Measurements from ENCODE around the gene BASP1.

The BASP1 gene

GRCh38 chr5:17219469-17219868, 2.0 kb downstream of the BASP1 start:
- in situ Hi-C loops (cut with MboI; ENCODE audit: low sequenced_read_pairs) = loop anchor here (10.0 to 25.0 kb wide), 2 partner anchors 893 to 1085 kb away; no protein-coding TSS in a partner anchor

DNA sequence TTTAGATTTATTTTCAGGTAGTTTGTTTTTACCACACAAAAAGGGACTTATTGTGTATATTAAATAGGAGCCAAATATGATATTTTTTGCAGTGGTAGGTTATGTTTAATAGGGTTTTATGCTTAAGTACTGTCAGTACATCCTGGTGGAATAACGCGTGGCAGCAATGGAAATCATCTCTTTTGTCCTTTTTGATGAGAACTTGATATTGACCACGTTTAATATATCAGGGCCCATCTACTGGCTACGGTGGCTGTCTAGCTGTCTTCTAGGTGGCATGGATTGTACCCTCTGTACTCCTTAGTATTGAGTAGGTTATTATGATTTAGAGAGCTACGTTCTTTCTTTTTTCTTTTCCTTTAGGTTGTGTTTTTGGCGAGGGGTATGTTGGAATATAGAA, 2.6 kb downstream of the BASP1 start:
- in situ Hi-C loops (cut with MboI; ENCODE audit: low sequenced_read_pairs) = loop anchor here (10.0 to 25.0 kb wide), 2 partner anchors 892 to 1085 kb away; no protein-coding TSS in a partner anchor

GRCh38 chr5:17220469-17220868, 3.0 kb downstream of the BASP1 start:
- in situ Hi-C loops (cut with MboI; ENCODE audit: low sequenced_read_pairs) = loop anchor here (25.0 kb wide), 1 partner anchor 892 kb away; no protein-coding TSS in a partner anchor

DNA sequence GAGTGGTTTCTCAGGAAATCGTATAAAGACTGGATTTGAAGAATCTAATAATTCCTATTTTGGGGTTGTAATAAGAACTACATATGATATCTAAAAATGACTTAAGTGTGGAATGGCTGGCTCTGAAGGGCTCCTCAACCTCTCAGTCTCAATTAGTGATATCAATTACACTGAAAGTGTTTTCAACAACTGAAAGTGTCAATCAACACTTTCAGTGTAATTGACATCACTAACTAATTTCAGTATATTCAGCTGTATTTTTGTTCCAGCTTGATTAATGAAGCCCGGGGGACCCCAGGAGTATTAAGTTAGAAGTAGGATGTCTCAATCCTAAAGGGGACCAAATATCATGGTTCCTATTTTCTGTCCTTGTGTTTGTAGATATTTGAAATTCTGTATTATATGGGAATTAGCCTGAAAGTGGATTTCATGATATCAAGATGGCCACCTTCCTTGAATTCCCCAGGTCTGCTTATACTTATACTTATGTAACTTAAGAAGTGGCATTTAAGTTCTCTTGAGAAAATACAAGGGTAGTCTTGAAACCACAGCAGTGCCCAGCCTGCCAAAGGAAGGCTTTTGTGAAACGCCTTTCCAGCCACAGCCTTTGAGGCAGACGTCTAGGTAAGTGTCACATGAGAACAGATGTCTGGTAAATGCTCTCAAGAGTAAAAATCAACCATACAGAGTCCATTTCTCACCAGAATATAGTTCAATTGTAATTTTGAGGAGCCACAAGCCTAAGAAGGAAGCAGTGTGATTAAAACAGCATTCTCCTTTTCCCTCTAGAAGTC, 4.6 kb downstream of the BASP1 start:
- in situ Hi-C loops (cut with MboI; ENCODE audit: low sequenced_read_pairs) = loop anchor here (25.0 kb wide), 1 partner anchor 890 kb away; no protein-coding TSS in a partner anchor

- in situ Hi-C loops (cut with MboI; ENCODE audit: low sequenced_read_pairs) = loop anchor here (25.0 kb wide), 1 partner anchor 890 kb away; no protein-coding TSS in a partner anchor
These were observed 5.2 kb downstream of the BASP1 start for GRCh38 chr5:17222664-17223063.

- in situ Hi-C loops (cut with MboI; ENCODE audit: low sequenced_read_pairs) = loop anchor here (25.0 kb wide), 1 partner anchor 889 kb away; no protein-coding TSS in a partner anchor
These were observed 6.1 kb downstream of the BASP1 start for GRCh38 chr5:17223367-17224185.

GRCh38 chr5:17224858-17225511, 7.6 kb downstream of the BASP1 start:
- in situ Hi-C loops (cut with MboI; ENCODE audit: low sequenced_read_pairs) = loop anchor here (25.0 kb wide), 1 partner anchor 887 kb away; no protein-coding TSS in a partner anchor

GRCh38 chr5:17225520-17225919, 8.1 kb downstream of the BASP1 start:
- in situ Hi-C loops (cut with MboI; ENCODE audit: low sequenced_read_pairs) = no loop called here

GRCh38 chr5:17227868-17228267, 10.4 kb downstream of the BASP1 start:
- in situ Hi-C loops (cut with MboI; ENCODE audit: low sequenced_read_pairs) = no loop called here

- in situ Hi-C loops (cut with MboI; ENCODE audit: low sequenced_read_pairs) = no loop called here
These were observed 11.4 kb downstream of the BASP1 start for GRCh38 chr5:17228821-17229291.

DNA sequence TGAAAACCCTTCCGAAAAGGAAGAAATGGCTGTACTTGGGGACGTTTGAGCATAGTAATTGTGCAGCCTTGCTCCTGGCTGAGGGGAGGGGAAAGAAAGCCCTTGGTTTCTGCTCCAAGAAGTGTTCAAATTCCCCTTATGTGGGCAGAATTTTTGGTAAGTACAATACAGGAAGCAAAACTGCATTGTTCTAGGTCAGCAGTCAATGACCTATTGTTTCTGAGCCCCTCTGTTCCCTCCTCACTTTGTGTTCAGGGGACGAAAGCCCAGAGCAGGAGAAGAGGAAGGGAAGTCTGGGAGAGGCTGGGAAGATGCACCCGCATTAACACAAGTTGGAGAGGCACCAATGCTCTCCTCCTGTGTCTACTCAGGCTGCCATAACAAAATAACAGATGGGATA, 11.9 kb downstream of the BASP1 start:
- in situ Hi-C loops (cut with MboI; ENCODE audit: low sequenced_read_pairs) = no loop called here

GRCh38 chr5:17230191-17230590, 12.8 kb downstream of the BASP1 start:
- in situ Hi-C loops (cut with MboI; ENCODE audit: low sequenced_read_pairs) = no loop called here

DNA sequence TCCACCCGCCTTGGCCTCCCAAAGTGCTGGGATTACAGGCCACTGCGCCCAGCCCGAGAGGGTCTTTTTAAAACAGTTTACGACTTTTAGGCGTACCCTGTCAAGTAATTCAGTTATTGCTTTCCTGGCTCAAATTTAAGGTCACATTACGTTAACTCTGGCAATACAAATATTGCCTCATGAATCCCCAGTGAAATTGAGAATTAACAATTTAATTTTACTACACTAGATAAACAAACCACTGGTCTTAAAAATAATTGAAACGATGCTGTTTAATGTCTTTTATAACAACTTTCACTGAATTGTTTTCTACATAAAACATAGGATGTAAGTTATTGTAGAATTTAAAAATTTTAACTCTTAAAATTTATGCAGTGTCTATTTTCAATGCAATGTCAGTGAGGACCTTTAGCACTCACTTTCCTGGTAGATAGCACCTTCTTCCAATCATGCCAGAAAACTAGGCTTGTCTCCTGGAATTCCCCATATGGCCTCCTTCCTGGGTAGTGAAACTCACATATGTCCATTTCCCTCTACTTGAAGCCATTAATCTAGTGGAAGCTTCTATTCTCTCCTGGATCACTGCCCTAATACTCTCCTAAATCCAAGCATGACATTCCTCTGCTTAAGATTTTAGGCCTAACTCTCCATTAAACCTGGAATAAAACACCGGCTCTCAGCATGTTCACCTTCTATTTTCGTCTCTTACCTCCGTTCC, 13.5 kb downstream of the BASP1 start:
- in situ Hi-C loops (cut with MboI; ENCODE audit: low sequenced_read_pairs) = no loop called here

- in situ Hi-C loops (cut with MboI; ENCODE audit: low sequenced_read_pairs) = no loop called here
These were observed 15.0 kb downstream of the BASP1 start for GRCh38 chr5:17232405-17232804.

GRCh38 chr5:17233488-17233887, 16.1 kb downstream of the BASP1 start:
- in situ Hi-C loops (cut with MboI; ENCODE audit: low sequenced_read_pairs) = no loop called here

- in situ Hi-C loops (cut with MboI; ENCODE audit: low sequenced_read_pairs) = no loop called here
These were observed 16.9 kb downstream of the BASP1 start for GRCh38 chr5:17234374-17234773.

DNA sequence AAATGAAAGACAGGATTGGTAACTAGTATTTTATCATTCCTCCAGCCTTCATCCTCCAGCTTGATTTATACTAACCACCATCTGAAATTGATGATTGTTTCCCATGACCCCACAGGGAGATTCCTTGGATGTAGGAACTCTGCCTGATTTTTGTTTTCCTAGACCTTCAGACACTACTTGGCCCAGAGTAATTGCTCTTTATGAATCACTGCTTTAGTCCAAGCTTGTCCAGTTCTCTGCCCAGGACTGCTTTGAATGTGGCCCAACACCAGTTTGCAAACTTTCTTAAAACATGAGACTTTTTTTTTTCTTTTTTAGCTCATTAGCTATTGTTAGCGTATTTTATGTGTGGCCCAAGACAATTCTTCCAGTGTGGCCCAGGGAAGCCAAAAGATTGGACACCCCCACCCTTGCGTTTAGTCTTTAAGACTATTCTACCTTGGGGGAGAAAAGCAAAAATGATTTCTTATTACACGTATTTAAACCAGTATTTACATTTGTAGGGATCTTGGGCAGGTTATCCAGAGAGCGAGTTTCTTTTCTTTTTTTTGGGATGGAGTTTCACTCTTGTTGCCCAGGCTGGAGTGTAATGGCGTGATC, 18.4 kb downstream of the BASP1 start:
- in situ Hi-C loops (cut with MboI; ENCODE audit: low sequenced_read_pairs) = no loop called here

DNA sequence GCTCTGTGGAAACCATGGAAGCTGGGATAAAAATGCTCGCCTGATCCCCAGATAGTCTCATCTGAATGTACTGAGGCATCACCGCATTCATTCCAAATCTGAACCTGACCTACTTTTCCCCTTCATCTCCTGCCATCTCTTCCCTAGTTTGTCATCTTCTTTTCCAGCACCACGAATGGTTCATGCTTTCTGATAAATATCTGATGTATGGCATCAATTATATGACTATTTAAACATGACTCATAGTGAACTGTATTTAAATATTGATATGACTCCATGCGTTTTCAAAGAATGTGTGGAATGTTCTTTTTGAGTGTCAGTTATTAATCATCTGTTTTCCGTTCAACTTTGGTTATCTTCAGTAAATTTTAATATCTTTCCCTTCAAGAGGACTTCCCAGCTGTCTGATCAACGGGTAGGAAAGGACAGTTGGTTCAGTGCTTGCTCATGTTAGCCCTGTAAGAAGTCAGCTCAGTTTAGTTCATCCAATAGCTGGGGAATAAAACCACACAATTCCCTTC, 21.1 kb downstream of the BASP1 start:
- in situ Hi-C loops (cut with MboI; ENCODE audit: low sequenced_read_pairs) = no loop called here

DNA sequence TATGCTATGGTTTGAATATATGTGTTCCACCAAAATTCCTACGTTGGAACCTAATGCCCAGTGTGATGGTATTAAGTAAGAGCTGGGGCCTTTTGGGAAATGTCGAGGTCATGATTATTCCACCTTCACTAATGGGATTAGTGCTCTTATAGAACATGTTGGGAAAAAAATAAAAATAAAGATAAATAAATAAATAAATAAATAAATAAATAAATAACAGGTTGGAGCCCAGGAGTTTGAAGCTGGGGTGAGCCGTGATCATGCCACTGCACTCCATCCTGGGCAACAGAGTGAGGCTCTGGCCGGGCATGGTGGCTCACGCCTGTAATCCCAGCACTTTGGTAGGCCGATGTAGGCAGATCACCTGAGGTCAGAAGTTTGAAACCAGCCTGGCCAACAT, 22.5 kb downstream of the BASP1 start:
- in situ Hi-C loops (cut with MboI; ENCODE audit: low sequenced_read_pairs) = no loop called here

GRCh38 chr5:17240487-17240886, 23.1 kb downstream of the BASP1 start:
- in situ Hi-C loops (cut with MboI; ENCODE audit: low sequenced_read_pairs) = no loop called here
